K562 (cell line): ENCODE data around the gene IL1B. TPM values are rescaled to one million over a fixed set of nuclear protein-coding genes. Genes with fewer than 3 reads are reported as not detected.

Source experiments
- CHD4 ChIP-seq: fragments of 200-600 bp; sonication (generic); IDR thresholded peaks from 3 replicates; pipeline ENCODE4 v1.6.1; 2012; ENCODE audit warnings: low read depth, mild to moderate bottlenecking, mixed read lengths, low read length, inconsistent platforms; ENCODE audit not compliant: insufficient read depth, insufficient replicate concordance, poor library complexity, severe bottlenecking
- CHD7 ChIP-seq: fragments of 200-600 bp; sonication (generic); IDR thresholded peaks from one replicate; pipeline ENCODE4 v1.6.1; 2012; ENCODE audit warnings: mild to moderate bottlenecking, low read depth, low read length, inconsistent platforms
- KAT8 ChIP-seq: fragments of 450-650 bp; IDR thresholded peaks from 2 replicates; pipeline ENCODE4 v1.6.1; 2016; ENCODE audit warnings: low read depth, mild to moderate bottlenecking
- MCM7 ChIP-seq, 2 experiments: fragments of 450-650 bp; IDR thresholded peaks; 2 replicates each; pipeline ENCODE4 v1.6.1; 2016 to 2018
- NFRKB ChIP-seq: fragments of 450-650 bp; IDR thresholded peaks from 2 replicates; pipeline ENCODE4 v1.6.1; 2016; ENCODE audit warnings: low read depth
- NONO ChIP-seq, 2 experiments: fragments of 200-400 bp in 1 of 2; fragments of 450-650 bp in 1 of 2; formaldehyde crosslinking in 1 of 2; IDR thresholded peaks; 2 replicates each; pipeline ENCODE4 v1.6.1; 2017; ENCODE audit warnings: low read depth in 2 of 2, mild to moderate bottlenecking in 2 of 2, moderate library complexity in 2 of 2, low read length in 1 of 2
- NR0B1 ChIP-seq: fragments of 450-650 bp; IDR thresholded peaks from one replicate; pipeline ENCODE4 v1.6.1; 2018; ENCODE audit warnings: mild to moderate bottlenecking, moderate library complexity; ENCODE audit not compliant: partially characterized antibody
- PHF21A ChIP-seq: fragments of 450-650 bp; IDR thresholded peaks from 2 replicates; pipeline ENCODE4 v1.6.1; 2017; ENCODE audit warnings: low read depth, borderline replicate concordance
- TAF9B ChIP-seq: fragments of 450-650 bp; IDR thresholded peaks from 2 replicates; pipeline ENCODE4 v1.6.1; 2018; ENCODE audit warnings: mild to moderate bottlenecking; ENCODE audit not compliant: partially characterized antibody
- ZBTB2 ChIP-seq: fragments of 450-650 bp; IDR thresholded peaks from 2 replicates; pipeline ENCODE4 v1.6.1; 2016; ENCODE audit warnings: antibody characterized with exemption
- ZNF174 ChIP-seq: fragments of 250-450 bp; sonication (Bioruptor Pico); IDR thresholded peaks from 2 replicates; pipeline ENCODE4 v1.4.0; 2020; ENCODE audit warnings: mild to moderate bottlenecking
- polyA plus RNA-seq, 8 experiments: library from polyadenylated mRNA; depleted of rRNA in 4 of 8; stranded (reverse) in 5 of 8; unstranded in 3 of 8; fragments of >200 nt; fragmentation: Nextera tagmentation in 2 of 8; fragmentation: Illumina TruSeq in 1 of 8; extraction: Ambion mirVana in 2 of 8; extraction: Trizol in 1 of 8; gene quantifications; 2 replicates each; pipeline versions ENCODE4 v1.2.1 to v1.2.3, GENCODE V29; 2011 to 2014; ENCODE audit warnings: inconsistent platforms in 1 of 8, missing spikeins in 1 of 8
- total RNA-seq, 7 experiments: library from RNA; depleted of rRNA in 6 of 7; stranded (reverse); fragments of >200 nt in 6 of 7; fragmentation: Illumina TruSeq in 2 of 7; extraction: Trizol in 2 of 7; gene quantifications; 2 replicates each; pipeline versions ENCODE4 v1.2.1 to v1.2.3, GENCODE V29; 2011 to 2021; ENCODE audit warnings: low replicate concordance in 1 of 7

The IL1B gene
- total and polyA plus RNA-seq, 9 of the 15 experiments (the other 6 are each of a cell fraction or from before 2014, with no cell fraction given), result 0.29 TPM; not detected in 8

GRCh38 chr2:112812318-112813267, 24.0 kb downstream of the IL1B start (continued):
- TF ChIP-seq CHD7, result no peak
- TF ChIP-seq NR0B1, result no peak
- no peak for TF ChIP-seq CHD4
- TF ChIP-seq ZNF174 (CRISPR knock-in tag), result no peak
- no peak for TF ChIP-seq NFRKB
- TF ChIP-seq PHF21A, result no peak
- no peak for TF ChIP-seq NONO (IDR thresholded peaks at IDR 0.05; ENCODE audit: low read depth in 2 of 2, low read length in 1 of 2)
- no peak for TF ChIP-seq MCM7 (IDR thresholded peaks at IDR 0.05)
- TF ChIP-seq ZBTB2, result no peak
- TF ChIP-seq TAF9B, result peak; percentile 11
- TF ChIP-seq KAT8, result no peak
